Stimulated activated CD4-positive, alpha-beta T cell treated with anti-CD3 and anti-CD28 coated beads, Interleukin-4, amount 100 ng/mL, for 24 hours (primary cell): ENCODE results near the gene MINK1.
"Not testable (repeated sequence)": the region's sequence is repeated elsewhere in the genome, so short reads cannot be mapped to it uniquely, and the experiment has no call there.

Experiments
- DNase-seq: peaks from one replicate; pipeline ENCODE4 v3.0.0-alpha.2; 2020

MINK1 gene

GRCh38 chr17:4849011-4849536 is 15.9 kb downstream of the MINK1 start:
- no peak for DNase-seq

GRCh38 chr17:4850246-4850645 is 17.1 kb downstream of the MINK1 start:
- no peak for DNase-seq

GRCh38 chr17:4851084-4851483 is 17.9 kb downstream of the MINK1 start:
- DNase-seq = no peak

- DNase-seq = no peak
These were observed 19.5 kb downstream of the MINK1 start for GRCh38 chr17:4852567-4853207.

- DNase-seq = no peak
These were observed 20.1 kb downstream of the MINK1 start for GRCh38 chr17:4853208-4853671.

GRCh38 chr17:4854111-4854681 is 21.1 kb downstream of the MINK1 start:
- no peak for DNase-seq

- no peak for DNase-seq
These were observed 23.3 kb downstream of the MINK1 start for GRCh38 chr17:4856271-4856936.

GRCh38 chr17:4856937-4857314 is 23.8 kb downstream of the MINK1 start:
- DNase-seq = no peak

GRCh38 chr17:4857347-4857746 is 24.2 kb downstream of the MINK1 start:
- not testable (repeated sequence) for DNase-seq

- no peak for DNase-seq
These were observed 25.1 kb downstream of the MINK1 start for GRCh38 chr17:4858068-4858881.

GRCh38 chr17:4858882-4859260 is 25.7 kb downstream of the MINK1 start:
- no peak for DNase-seq

GRCh38 chr17:4859816-4860625 is 26.9 kb downstream of the MINK1 start:
- DNase-seq = no peak

GRCh38 chr17:4860651-4861050 is 27.5 kb downstream of the MINK1 start:
- DNase-seq = no peak

- DNase-seq = no peak
These were observed 27.9 kb downstream of the MINK1 start for GRCh38 chr17:4861052-4861451.

GRCh38 chr17:4862720-4863119 is 29.6 kb downstream of the MINK1 start:
- DNase-seq = no peak

GRCh38 chr17:4863321-4863720 is 30.2 kb downstream of the MINK1 start:
- DNase-seq = no peak

GRCh38 chr17:4867535-4867934 is 34.4 kb downstream of the MINK1 start:
- not testable (repeated sequence) for DNase-seq

- not testable (repeated sequence) for DNase-seq
These were observed 36.2 kb downstream of the MINK1 start for GRCh38 chr17:4869058-4869998.

GRCh38 chr17:4870855-4871254 is 37.7 kb downstream of the MINK1 start:
- DNase-seq = no peak

GRCh38 chr17:4872786-4873185 is 39.6 kb downstream of the MINK1 start:
- no peak for DNase-seq

GRCh38 chr17:4877089-4877488 is 43.9 kb downstream of the MINK1 start:
- DNase-seq = no peak
